T-helper 1 cell treated with Interleukin-12 subunit alpha and Interleukin-12 subunit beta and Interleukin-4 antibody, amounts not matched to agents 30 μg/mL and 1 μg/mL, for 36 hours (primary cell): ENCODE results near the gene LARGE1.
"Not testable (repeated sequence)": the region's sequence is repeated elsewhere in the genome, so short reads cannot be mapped to it uniquely, and the experiment has no call there.

ENCODE experiments used
- H3K27ac Mint-ChIP-seq: one replicate; pipeline ENCODE4 v1.8.0; 2021; ENCODE audit warnings: mild to moderate bottlenecking, mixed read lengths
- H3K27me3 Mint-ChIP-seq: one replicate; pipeline ENCODE4 v1.8.0; 2021; ENCODE audit warnings: low read depth, mixed read lengths
- H3K36me3 Mint-ChIP-seq: one replicate; pipeline ENCODE4 v1.8.0; 2021; ENCODE audit warnings: low read depth, mixed read lengths
- H3K4me1 Mint-ChIP-seq: one replicate; pipeline ENCODE4 v1.8.0; 2021; ENCODE audit warnings: low read depth, mixed read lengths
- H3K4me3 Mint-ChIP-seq: one replicate; pipeline ENCODE4 v1.8.0; 2021; ENCODE audit warnings: mild to moderate bottlenecking, moderate library complexity, mixed read lengths
- H3K9me3 Mint-ChIP-seq: one replicate; pipeline ENCODE4 v1.8.0; 2021; ENCODE audit warnings: mixed read lengths

LARGE1 gene

GRCh38 chr22:33381531-33382406 lies 538.5 kb downstream of the LARGE1 start:
- H3K27ac Mint-ChIP-seq = no peak overlapping the region
- H3K4me3 Mint-ChIP-seq = no peak overlapping the region
- no peaks in the 10 kb centered on the region for H3K27me3 Mint-ChIP-seq
- peaks cover 13% of the 10 kb centered on the region for H3K9me3 Mint-ChIP-seq
- no peaks in the 10 kb centered on the region for H3K36me3 Mint-ChIP-seq
- H3K4me1 Mint-ChIP-seq = no peaks in the 10 kb centered on the region

- no peaks in the 10 kb centered on the region for H3K36me3 Mint-ChIP-seq
- H3K27me3 Mint-ChIP-seq = no peaks in the 10 kb centered on the region
- H3K4me1 Mint-ChIP-seq = no peaks in the 10 kb centered on the region
- no peak overlapping the region for H3K4me3 Mint-ChIP-seq
- H3K9me3 Mint-ChIP-seq = peaks cover 13% of the 10 kb centered on the region
- no peak overlapping the region for H3K27ac Mint-ChIP-seq
These were observed 539.3 kb downstream of the LARGE1 start for GRCh38 chr22:33380789-33381530.

GRCh38 chr22:33379836-33380235 lies 540.4 kb downstream of the LARGE1 start:
- Mint-ChIP-seq H3K9me3 (peaks cover 13% of the 10 kb centered on the region), H3K4me3 (no peak overlapping the region), H3K36me3 (no peaks in the 10 kb centered on the region)

GRCh38 chr22:33372875-33373274 lies 547.4 kb downstream of the LARGE1 start:
- Mint-ChIP-seq H3K4me3 (no peak overlapping the region), H3K36me3 (no peaks in the 10 kb centered on the region), H3K27ac (no peak overlapping the region), H3K4me1 (no peaks in the 10 kb centered on the region), H3K27me3 (no peaks in the 10 kb centered on the region), H3K9me3 (peaks cover 5% of the 10 kb centered on the region)

More at GRCh38 chr22:33379836-33380235, 540.4 kb downstream of the LARGE1 start:
- Mint-ChIP-seq H3K27ac (no peak overlapping the region), H3K27me3 (no peaks in the 10 kb centered on the region), H3K4me1 (no peaks in the 10 kb centered on the region)

- not testable (repeated sequence) for H3K27ac Mint-ChIP-seq, H3K4me3 Mint-ChIP-seq, H3K36me3 Mint-ChIP-seq, H3K27me3 Mint-ChIP-seq, H3K4me1 Mint-ChIP-seq
- H3K9me3 Mint-ChIP-seq = peaks cover 11% of the 10 kb centered on the region
These were observed 557.0 kb downstream of the LARGE1 start for GRCh38 chr22:33363256-33363655.

GRCh38 chr22:33362702-33363101 lies 557.6 kb downstream of the LARGE1 start:
- no peak overlapping the region for H3K27ac Mint-ChIP-seq
- H3K4me1 Mint-ChIP-seq = no peaks in the 10 kb centered on the region
- H3K36me3 Mint-ChIP-seq = no peaks in the 10 kb centered on the region
- no peak overlapping the region for H3K4me3 Mint-ChIP-seq
- H3K27me3 Mint-ChIP-seq = no peaks in the 10 kb centered on the region
- H3K9me3 Mint-ChIP-seq = peaks cover 12% of the 10 kb centered on the region

GRCh38 chr22:33361581-33361980 lies 558.7 kb downstream of the LARGE1 start:
- no peak overlapping the region for H3K27ac Mint-ChIP-seq
- H3K27me3 Mint-ChIP-seq = no peaks in the 10 kb centered on the region

GRCh38 chr22:33357981-33358399 lies 562.3 kb downstream of the LARGE1 start:
- Mint-ChIP-seq H3K9me3 (peaks cover 6% of the 10 kb centered on the region), H3K36me3 (no peaks in the 10 kb centered on the region), H3K4me1 (no peaks in the 10 kb centered on the region), H3K27me3 (no peaks in the 10 kb centered on the region), H3K27ac (no peak overlapping the region), H3K4me3 (no peak overlapping the region)

More at GRCh38 chr22:33361581-33361980, 558.7 kb downstream of the LARGE1 start:
- Mint-ChIP-seq H3K4me1 (no peaks in the 10 kb centered on the region), H3K36me3 (no peaks in the 10 kb centered on the region), H3K4me3 (no peak overlapping the region), H3K9me3 (peaks cover 12% of the 10 kb centered on the region)

GRCh38 chr22:33354928-33355327 lies 565.3 kb downstream of the LARGE1 start:
- Mint-ChIP-seq H3K9me3 (peaks cover 18% of the 10 kb centered on the region), H3K4me1 (no peaks in the 10 kb centered on the region), H3K27me3 (no peaks in the 10 kb centered on the region), H3K4me3 (no peak overlapping the region), H3K36me3 (no peaks in the 10 kb centered on the region), H3K27ac (no peak overlapping the region)

GRCh38 chr22:33353502-33353901 lies 566.8 kb downstream of the LARGE1 start:
- Mint-ChIP-seq H3K4me1 (no peaks in the 10 kb centered on the region), H3K27me3 (no peaks in the 10 kb centered on the region), H3K36me3 (no peaks in the 10 kb centered on the region), H3K9me3 (peaks cover 19% of the 10 kb centered on the region), H3K27ac (no peak overlapping the region), H3K4me3 (no peak overlapping the region)

- Mint-ChIP-seq H3K4me3 (no peak overlapping the region), H3K27ac (no peak overlapping the region), H3K4me1 (no peaks in the 10 kb centered on the region), H3K36me3 (no peaks in the 10 kb centered on the region), H3K27me3 (no peaks in the 10 kb centered on the region), H3K9me3 (peaks cover 16% of the 10 kb centered on the region)
These were observed 567.5 kb downstream of the LARGE1 start for GRCh38 chr22:33352768-33353167.

- H3K9me3 Mint-ChIP-seq = peaks cover 25% of the 10 kb centered on the region
- H3K36me3 Mint-ChIP-seq = no peaks in the 10 kb centered on the region
- H3K27me3 Mint-ChIP-seq = no peaks in the 10 kb centered on the region
- no peak overlapping the region for H3K27ac Mint-ChIP-seq
- H3K4me3 Mint-ChIP-seq = no peak overlapping the region
- no peaks in the 10 kb centered on the region for H3K4me1 Mint-ChIP-seq
These were observed 569.3 kb downstream of the LARGE1 start for GRCh38 chr22:33350961-33351360.

- H3K36me3 Mint-ChIP-seq = no peaks in the 10 kb centered on the region
- no peak overlapping the region for H3K27ac Mint-ChIP-seq
- H3K27me3 Mint-ChIP-seq = no peaks in the 10 kb centered on the region
- H3K4me3 Mint-ChIP-seq = no peak overlapping the region
- H3K9me3 Mint-ChIP-seq = peaks cover 25% of the 10 kb centered on the region
- no peaks in the 10 kb centered on the region for H3K4me1 Mint-ChIP-seq
These were observed 569.8 kb downstream of the LARGE1 start for GRCh38 chr22:33350491-33350890.

- H3K27ac Mint-ChIP-seq = no peak overlapping the region
- no peaks in the 10 kb centered on the region for H3K36me3 Mint-ChIP-seq
- no peaks in the 10 kb centered on the region for H3K27me3 Mint-ChIP-seq
- H3K9me3 Mint-ChIP-seq = peaks cover 25% of the 10 kb centered on the region
- H3K4me1 Mint-ChIP-seq = no peaks in the 10 kb centered on the region
- H3K4me3 Mint-ChIP-seq = no peak overlapping the region
These were observed 573.3 kb downstream of the LARGE1 start for GRCh38 chr22:33347002-33347401.

- peaks cover 6% of the 10 kb centered on the region for H3K9me3 Mint-ChIP-seq
- H3K4me1 Mint-ChIP-seq = no peaks in the 10 kb centered on the region
- no peak overlapping the region for H3K4me3 Mint-ChIP-seq
- no peaks in the 10 kb centered on the region for H3K27me3 Mint-ChIP-seq
- H3K36me3 Mint-ChIP-seq = no peaks in the 10 kb centered on the region
- H3K27ac Mint-ChIP-seq = no peak overlapping the region
These were observed 578.7 kb downstream of the LARGE1 start for GRCh38 chr22:33341611-33342010.
